Medulla oblongata (tissue), 1 donor: ENCODE results near the gene C12orf75.
"Not testable (repeated sequence)": the region's sequence is repeated elsewhere in the genome, so short reads cannot be mapped to it uniquely, and the experiment has no call there.

Experiments
- DNase-seq: peaks from one replicate; pipeline ENCODE4 v3.0.0-alpha.2; 2015; ENCODE audit errors: extremely low spot score

The C12orf75 gene

DNA sequence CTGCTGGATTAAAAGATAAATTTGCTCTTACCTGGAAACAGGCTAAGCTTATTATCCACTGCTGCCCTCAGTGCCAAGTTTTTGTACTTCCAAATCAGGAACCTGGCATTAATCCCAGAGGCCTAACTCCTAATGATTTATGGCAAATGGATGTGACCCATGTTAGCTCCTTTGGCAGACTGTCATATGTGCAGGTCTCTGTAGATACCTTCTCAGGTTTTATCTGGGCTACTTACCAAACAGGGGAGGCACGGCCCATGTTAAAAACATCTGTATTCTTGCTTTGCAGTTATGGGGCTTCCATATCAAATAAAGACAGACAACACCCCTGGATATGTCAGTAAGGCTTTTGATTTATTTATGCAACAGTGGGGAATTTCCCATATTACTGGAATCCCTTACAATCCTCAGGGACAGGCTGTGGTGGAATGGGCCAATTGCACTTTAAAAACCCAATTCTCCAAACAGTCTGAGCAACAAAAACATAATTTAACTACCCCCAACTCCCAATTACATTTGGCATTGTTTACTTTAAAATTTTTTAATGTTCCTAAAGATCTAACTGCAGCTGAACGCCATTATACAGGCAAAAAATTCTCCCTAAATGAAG, 19.9 kb upstream of the C12orf75 start:
- DNase-seq = not testable (repeated sequence)

DNA sequence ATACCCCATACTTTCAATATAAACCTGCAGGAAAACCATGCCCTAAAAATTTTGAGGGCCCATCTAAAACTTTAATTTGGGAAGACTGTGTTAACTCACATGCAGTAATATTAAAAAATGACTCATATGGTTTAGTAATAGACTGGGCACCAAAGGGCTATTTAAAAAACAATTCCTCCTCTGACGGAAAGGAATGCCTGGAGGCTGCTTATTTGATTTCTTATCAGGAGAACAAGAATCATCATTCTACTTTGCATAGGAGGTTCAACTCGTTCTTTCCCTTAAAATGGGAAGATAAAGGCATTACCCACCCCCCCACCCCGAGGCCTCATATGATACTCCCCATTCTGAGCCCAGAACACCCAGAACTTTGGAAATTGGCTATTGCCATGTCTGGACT, 18.6 kb upstream of the C12orf75 start:
- DNase-seq = not testable (repeated sequence)

DNA sequence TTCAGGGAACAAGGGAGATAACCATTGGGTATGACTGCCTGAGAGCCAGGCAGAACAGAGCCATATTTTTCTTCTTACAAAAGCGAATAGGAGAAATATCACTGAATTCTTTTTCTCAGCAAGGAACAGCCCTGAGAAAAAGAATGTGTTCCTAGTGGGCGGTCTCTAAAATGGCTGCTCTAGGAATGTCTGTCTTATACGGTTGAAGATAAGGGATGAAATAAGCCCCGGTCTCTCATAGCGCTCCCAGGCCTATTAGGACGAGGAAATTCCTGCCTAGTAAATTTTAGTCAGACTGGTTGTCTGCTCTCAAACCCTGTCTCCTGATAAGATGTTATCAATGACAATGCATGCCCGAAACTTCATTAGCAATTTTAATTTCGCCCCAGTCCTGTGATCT, 16.7 kb upstream of the C12orf75 start:
- not testable (repeated sequence) for DNase-seq

DNA sequence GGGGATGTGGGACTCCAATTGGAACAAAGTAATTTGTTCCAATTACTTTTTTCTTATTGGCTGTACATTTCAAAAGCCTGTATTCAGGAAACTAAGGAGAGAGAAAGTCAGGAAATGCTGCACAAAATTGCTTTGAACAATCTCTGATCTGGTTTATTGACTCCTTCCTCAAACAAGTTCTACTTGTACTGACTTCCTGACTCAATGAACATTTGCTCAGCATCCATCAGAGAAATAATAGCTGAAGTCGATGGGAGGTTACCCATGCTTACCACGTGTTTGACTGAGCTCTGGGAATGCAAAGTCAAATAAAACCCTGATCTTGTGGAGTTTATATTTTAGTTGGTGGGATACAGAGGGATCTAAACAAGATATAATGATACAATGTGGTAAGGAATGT, 15.4 kb upstream of the C12orf75 start:
- DNase-seq = no peak

DNA sequence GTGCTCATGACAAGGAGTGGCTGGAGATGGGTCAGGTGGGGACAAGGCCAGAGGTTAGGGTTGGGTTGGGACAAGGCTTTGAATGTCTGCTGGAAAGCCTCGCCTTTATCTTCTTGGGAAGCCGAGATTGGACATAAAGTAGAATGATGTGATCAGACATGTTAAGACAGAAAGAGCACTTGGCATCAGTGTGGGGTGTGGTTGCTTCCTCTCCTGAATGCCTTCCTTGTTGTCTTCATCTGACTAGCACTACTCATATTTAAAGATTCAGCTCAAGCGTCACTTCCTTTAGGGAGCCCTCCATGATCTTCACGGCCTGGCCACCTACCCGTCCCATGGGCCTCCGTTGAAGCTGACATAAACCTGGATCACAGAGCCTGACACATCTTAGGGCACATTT, 14.8 kb upstream of the C12orf75 start:
- DNase-seq = no peak

DNA sequence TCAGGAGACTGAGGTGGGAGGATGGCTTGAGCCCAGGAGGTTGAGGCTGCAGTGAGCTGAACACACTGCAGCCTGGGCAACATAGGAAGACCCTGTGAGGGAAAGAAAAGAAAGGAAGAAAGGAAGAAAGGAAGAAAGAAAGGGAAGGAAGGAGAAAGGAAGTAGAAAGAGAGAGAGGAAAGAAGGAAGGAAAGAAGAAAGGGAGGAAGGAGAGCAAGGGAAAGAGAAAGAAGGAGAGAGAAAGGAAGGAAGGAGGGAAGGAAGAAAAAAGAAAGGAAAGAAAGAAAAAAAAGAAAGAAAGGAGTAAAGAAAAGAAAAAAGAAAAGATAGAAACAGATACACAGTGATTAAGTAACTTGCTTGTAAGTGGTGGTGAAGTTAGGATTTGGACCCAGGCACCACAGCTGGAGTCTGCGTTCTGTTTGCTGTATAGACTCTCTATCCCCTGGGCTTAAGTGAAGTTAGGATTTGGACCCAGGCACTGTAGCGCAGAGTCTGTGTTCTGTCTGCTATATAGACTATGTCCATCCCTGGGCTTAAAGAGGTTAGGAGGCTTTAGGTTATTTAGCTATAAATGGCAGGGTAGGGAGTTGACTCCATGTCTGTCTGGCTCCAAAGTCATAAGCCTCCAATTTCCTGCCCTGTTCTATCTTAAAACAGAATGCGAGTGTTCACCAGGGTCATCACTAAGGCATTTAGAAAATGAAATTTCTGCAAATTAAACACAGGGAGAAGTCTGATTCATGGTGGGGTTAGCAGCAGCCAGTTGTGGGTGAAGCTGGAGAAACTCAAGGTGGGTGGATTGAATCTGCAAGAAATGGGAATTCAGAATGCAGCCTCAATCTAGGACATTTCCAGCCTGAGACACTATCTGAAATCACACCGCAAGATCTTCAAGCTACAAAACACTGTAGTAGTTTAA, 13.3 kb upstream of the C12orf75 start:
- no peak for DNase-seq

DNA sequence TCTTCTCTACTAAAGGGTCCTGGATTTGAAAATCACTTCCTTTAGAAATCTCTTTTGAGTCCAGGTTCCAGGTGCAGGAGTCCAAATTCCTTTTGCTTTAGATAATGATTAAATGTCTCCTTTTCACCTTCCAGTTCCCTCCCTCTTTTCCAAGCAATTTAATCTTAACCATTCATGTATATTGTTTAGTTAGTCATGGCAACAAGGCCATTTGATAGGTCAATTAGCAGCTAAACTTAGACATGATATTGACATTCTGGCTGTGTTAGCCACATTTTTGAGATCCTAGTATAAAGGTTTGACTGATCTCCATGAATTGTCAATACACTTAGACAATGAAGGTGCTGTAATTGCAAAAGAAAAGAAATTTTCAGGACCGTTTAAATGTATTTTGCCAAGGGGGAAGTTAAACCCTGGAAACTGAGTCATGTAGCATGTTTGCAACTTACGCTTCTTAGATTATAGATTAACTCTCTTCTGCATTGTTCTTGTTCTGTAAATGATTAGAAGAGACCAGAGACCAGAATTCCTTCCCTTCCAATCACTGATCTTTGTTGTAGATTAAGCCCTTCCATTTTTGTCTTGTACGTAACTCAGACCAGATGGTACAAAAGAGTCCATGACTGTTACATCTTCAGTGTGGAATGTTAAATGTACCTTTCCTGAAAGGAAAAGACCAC, 12.4 kb upstream of the C12orf75 start:
- DNase-seq = no peak

DNA sequence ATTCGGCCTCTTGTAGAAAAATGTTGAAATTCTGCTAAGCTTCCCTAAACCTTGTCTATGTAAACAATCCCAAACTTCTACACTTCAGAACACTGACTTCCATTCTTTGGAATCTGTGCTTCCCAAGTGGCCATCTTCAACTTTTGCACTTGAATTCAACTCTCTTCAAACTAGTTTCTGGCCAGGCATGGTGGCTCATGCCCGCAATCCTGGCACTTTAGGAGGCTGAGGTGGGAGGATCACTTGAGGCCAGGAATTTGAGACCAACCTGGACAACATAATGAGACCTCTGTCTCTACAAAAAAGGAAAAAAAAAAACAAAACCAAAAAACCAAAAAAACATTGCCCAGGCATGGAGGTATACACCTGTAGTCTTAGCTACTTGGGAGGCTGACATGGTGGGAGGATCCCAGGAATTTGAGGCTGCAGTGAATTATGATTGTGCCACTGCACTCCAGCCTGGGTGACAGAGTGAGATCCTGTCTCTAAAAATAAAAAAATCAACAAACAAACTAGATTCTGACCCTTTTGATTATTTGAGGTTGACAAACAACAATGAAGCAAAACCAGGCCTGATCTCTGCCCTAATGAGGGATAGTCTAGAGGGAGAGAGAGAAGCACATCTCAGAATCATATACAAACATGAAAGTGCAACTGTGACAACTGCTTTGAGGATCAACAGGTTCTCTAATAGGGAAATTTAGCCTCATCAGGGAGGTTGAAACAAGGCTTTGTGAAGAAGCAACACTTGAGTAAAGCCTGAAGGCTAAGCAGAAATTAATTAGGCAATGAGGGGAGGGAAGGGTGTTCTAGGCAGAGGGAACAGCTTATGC, 11.6 kb upstream of the C12orf75 start:
- no peak for DNase-seq

DNA sequence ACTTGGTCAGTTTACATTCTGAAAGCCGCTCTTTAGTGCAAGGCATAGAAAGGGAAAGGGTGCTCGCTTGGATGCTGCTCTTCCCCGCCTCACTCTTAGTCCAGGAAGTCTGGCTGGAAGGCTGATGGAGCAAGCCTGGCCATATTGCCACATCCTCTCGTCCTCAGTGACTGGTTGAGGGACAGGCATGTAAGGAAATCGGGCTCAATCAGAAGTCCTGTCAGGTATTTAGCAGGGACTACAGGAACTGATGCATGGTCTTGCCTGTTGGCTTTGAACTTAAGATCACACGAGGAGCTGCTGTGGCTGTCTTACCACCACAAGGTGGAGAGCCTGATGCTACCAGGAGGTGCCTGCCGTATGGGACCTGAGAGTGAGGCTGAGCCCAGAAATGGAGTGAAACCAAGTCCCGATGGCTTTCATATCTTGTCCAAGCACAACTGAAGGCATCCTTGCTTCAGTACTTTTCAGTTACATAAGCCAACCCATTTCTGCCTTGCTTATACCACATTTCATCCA, 10.7 kb upstream of the C12orf75 start:
- no peak for DNase-seq

DNA sequence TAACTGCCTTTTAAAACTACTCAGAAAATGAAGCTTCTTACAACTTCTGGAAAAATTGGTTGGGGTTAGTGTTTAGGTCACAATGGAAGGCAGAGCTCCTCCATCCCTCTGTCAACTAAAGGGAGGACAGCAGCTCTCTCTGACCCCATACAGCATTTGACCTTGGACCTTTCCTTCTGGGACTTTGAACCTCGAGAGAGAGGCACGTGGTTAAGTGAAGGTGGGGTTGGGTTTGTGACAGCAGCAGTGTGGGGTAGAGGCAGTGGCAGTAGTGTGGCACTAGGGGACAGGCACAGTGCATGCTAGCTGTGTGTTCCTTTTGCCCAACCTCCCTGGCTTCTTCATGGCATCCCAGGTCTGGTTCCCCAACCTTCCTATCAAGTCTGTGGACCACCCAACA, 9.4 kb upstream of the C12orf75 start:
- DNase-seq = no peak

DNA sequence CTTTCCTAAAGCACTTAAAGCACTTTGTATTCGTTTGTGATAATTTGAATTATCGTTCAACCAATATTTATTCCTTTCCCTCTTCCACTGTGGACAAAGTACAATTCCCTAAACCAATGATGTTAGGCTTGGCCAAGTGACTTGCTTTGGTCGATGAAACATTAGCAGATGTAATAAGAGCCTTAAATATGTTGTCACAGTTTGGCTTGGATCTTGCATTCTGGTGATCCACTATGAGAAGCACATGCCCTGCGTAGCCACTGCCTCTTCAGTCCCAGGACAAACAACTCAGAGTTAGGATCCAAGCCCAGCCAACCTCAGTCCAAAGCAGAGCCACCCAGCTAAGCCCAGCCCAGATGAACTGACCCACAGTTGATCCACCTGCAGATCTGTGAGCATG, 8.4 kb upstream of the C12orf75 start:
- DNase-seq = no peak

DNA sequence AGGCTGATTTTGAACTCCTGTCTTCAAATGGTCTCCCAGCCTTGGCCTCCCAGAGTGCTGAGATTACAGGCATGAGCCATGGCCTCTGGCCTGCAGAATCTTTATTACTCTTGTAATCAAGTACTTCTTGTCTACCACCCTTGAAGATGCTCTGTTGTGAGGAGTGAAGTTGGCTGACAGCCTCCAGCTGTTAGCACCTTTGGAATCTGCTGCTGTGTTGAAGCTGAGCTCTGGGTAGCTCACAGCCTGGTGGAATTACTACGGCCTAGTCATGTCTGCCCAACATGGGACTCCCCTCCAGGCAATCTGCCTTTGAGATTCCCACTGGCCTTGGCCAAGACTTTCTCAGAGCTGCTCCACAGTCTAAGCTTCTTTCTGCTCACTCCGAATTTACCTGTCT, 5.8 kb upstream of the C12orf75 start:
- DNase-seq = no peak

DNA sequence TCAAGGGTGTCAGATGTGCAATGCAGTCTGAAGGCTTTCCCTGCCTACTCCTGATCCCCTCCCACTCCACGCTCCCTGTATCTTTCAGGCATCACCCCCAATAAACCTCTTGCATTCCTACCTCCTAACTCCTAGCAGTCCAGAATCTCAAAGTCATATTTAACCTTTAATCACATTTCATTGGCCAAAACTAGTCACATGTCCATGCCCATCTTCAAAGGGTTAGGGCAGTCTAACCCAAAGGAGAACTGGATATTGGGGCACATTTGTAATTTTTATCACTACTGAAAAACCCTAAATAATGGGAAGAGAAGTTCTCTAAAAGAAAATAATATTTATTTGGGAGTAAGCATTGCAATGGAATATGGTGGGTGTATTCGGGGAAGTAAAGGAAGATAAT, 5.4 kb upstream of the C12orf75 start:
- DNase-seq = no peak

DNA sequence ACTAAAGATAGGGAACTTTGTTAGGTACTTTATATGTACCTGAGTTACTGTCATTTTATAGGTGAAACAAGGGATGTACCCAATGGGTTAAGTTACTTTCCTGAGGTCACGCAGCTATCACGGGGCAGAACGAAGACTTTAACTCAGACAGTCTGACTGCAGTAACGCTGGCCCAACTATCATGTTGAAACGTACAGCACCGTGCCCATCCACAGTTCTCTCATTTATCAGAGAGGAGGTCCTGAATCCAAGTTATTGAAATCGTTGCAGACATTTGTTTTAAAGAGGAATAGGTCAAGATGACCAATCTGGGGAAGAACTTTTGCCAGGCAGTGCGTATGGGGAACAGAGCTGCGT, 587 bp upstream of the C12orf75 start:
- DNase-seq = no peak

DNA sequence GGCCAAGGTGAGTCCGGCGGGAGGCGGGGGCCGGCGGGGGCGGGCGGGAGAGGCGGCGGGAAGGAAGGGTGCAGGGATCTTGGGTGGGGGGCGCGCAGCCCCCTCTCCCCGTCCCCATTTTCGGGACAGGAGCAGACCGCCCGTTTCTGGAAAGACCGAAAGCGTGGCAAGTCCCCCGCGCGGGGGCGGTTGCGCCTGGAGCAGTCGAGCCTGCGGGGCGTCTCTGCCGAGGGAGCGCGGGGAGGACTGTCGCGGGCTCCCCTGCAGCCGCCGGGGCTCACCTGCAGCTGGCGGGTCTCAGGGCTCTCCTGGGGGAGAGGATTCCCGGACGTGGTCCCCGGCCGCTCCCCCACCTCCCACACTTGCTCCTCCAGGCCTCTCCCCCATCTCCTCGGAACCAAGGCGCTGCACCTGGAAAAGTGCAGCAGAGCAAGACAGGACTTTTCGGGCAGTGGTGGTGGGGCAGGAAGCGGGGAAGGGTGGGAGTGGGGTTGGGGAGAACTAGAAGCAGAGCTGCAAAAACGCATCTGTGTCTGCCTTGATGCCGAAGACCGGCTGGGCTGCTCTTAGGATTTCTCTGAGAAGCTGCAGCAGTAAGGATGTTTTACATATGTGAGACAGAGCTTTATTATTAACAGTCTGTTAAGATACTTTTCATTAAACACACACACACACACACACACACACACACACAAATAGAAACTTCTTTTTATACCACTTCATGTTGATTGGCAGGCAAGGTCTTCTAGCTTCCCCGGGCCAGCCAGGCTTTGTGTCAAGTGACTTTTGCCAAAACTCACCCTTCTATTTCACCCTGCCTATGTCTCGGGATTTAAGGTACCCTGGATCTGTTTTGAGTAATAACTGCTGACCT, 677 bp downstream of the C12orf75 start:
- DNase-seq = no peak

DNA sequence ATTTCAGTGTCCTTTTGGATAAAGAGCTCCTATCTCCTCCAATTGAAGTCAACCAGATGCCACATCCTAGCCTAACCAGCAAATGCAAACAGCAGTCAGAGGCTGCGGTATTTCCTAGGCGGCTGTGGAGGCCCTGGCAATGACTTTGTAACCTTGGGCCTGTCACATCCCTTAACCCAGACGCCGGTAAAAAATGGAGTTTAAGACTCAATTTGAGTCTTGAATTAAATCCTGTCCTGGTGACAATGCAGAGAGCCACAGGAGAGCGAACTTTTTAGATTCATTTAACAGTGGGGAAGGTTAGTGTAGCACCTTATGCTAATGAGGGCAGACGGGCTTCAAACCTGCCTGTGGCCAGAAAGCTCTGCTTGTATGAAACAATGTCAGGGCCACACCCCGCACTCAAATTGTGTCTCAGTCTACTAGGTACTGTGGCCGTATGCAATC, 1.3 kb downstream of the C12orf75 start:
- DNase-seq = no peak

DNA sequence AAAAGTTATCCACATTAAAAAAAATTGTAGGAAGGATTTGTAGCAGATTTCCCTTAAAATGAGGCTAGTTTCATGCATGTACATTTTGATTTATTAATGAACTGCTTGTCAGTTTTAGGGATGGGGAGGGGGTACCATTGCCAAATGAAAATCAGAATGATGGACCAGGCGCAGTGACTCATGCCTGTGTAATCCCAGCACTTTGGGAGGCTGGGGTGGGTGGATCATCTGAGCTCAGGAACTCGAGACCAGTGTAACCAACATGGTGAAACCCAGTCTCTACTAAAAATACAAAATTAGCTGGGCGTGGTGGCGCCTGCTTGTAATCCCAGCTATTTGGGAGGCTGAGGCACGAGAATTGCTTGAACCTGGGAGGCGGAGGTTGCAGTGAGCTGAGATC, 1.8 kb downstream of the C12orf75 start:
- DNase-seq = not testable (repeated sequence)

DNA sequence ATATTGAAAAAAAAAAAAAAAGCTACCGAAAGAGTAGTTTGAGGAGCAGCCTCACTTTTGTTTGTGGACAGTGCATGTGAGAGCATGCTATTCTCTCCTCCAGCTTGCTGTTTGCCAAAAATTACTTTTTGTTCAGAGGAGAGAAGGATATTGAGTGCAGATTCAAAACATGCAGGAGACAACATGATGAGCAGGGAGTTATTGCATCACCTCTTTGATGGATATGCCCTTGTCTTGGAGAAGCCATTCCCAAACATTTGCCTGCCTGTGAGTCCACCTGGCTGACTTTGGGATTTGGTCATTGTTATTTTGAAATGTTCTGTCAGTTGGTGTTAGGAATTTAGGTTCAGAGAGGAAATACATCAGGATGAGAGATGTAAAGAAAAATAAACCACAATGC, 2.4 kb downstream of the C12orf75 start:
- DNase-seq = no peak

DNA sequence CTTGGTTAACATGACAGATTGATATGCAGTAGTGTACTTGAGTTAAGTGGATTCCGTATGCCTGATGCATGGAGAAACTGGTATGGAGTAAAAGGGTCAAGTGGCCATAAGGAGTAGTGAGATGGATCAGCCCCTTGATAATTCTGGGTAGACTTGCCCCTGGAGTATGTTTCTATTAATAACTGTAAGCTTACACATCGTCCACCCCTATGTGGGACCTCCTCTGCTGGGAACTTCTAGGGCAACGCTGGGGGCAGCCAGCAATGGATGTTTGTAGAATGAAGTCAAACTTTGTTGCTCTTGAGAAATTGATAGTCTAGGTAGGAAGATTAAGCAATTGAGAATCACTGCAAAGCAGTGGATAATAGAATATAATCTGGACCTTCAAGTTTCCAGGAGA, 3.5 kb downstream of the C12orf75 start:
- no peak for DNase-seq

DNA sequence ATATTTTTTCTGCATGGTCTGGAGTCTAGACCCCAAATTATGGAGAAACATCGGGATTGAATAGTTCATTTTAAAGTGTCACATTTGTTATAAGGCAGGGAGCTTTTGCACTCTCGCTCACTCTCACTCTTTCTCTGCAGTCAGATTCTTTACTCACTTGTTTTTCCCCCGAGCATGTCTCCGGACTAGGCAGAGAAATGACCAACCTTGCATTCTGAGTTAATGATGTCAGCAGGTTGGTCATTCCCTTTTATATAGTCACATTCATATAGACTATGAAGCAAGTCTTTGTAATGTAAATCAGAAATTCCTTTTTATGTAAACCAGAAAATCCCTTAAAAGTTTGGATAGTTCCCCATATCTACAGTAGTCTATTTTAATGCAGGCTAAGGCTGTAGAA, 4.1 kb downstream of the C12orf75 start:
- no peak for DNase-seq

DNA sequence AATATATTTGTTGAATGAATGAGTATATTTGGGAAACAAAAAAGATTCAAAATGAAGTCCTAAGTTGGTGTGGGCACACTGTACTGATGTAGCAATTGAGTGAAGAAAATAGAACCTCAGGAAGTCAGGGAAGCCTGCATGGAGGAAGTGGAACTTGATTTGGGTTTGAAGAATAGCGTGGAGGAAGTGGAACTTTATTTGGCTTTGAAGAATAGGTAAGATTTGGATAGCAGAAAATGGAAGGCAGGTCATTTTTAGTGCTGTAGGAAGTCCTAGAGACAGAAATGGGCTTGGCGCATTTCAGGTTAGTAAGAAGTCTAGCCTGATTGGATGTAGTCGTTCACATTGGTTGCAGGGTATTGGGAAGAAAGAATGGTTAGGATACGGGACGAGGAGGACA, 5.4 kb downstream of the C12orf75 start:
- DNase-seq = no peak
